SK-N-SH (cell line): ENCODE results near the gene LRFN3. TPM values are rescaled to one million over a fixed set of nuclear protein-coding genes. Genes with fewer than 3 reads are reported as not detected.

Experiments used
- CTCF ChIA-PET: fragments of 300-600, 350-600 bp; formaldehyde crosslinking; extraction: SDS; loops from one replicate; lab custom pipeline; 2021; lab: Yijun Ruan, JAX
- POLR2A ChIA-PET: fragments of 350-600 bp; sonication (Branson Sonifier 250); formaldehyde crosslinking; extraction: SDS; loops from one replicate; lab custom pipeline; 2020; ENCODE audit warnings: antibody characterized with exemption, inconsistent platforms; lab: Yijun Ruan, JAX
- DNase-seq: peaks from one replicate; pipeline ENCODE4 v3.0.0; 2012
- H2AFZ ChIP-seq: fragments of 200-600 bp; sonication (generic); 2 replicates; pipeline ENCODE4 v1.8.1; 2016; ENCODE audit warnings: antibody characterized with exemption, mild to moderate bottlenecking, low read depth
- H3F3A ChIP-seq: fragments of 200-600 bp; sonication (generic); replicated peaks from 2 replicates; pipeline ENCODE3; 2016; ENCODE audit warnings: antibody characterized with exemption, mild to moderate bottlenecking; ENCODE audit not compliant: insufficient read depth
- H3K27ac ChIP-seq, 2 experiments: fragments of 200-500 bp in 1 of 2; fragments of 200-600 bp in 1 of 2; sonication (Bioruptor generic) in 1 of 2; sonication (generic), shearing (Covaris generic) in 1 of 2; 2 replicates each; pipeline versions ENCODE4 v1.5.1 to v1.6.1; 2014 to 2016; ENCODE audit warnings: low read depth in 2 of 2, inconsistent platforms in 1 of 2, low read length in 1 of 2, mild to moderate bottlenecking in 1 of 2, mixed read lengths in 1 of 2
- H3K27me3 ChIP-seq: fragments of 200-600 bp; sonication (generic), shearing (Covaris generic); 2 replicates; pipeline ENCODE4 v1.6.1; 2016; ENCODE audit warnings: mixed run types; ENCODE audit not compliant: insufficient read depth
- H3K36me3 ChIP-seq, 2 experiments: fragments of 200-500 bp in 1 of 2; fragments of 200-600 bp in 1 of 2; sonication (Bioruptor generic) in 1 of 2; sonication (generic) in 1 of 2; replicated peaks in 1 of 2; 2 replicates each; pipeline versions ENCODE3 to v1.5.1; 2014 to 2016; ENCODE audit warnings: low read length in 1 of 2, mild to moderate bottlenecking in 1 of 2; ENCODE audit not compliant: insufficient read depth in 2 of 2, control insufficient read depth in 1 of 2
- H3K4me1 ChIP-seq, 2 experiments: fragments of 200-500 bp in 1 of 2; fragments of 200-600 bp in 1 of 2; sonication (Bioruptor generic) in 1 of 2; sonication (generic), shearing (Covaris generic) in 1 of 2; 2 replicates each; pipeline versions ENCODE4 v1.5.1 to v1.6.1; 2014 to 2016; ENCODE audit warnings: low read depth in 1 of 2, low read length in 1 of 2, mixed run types in 1 of 2; ENCODE audit not compliant: insufficient read depth in 2 of 2, control insufficient read depth in 1 of 2
- H3K4me2 ChIP-seq: fragments of 200-600 bp; sonication (generic), shearing (Covaris generic); 2 replicates; pipeline ENCODE4 v1.6.1; 2017; ENCODE audit warnings: mixed run types
- H3K4me3 ChIP-seq, 2 experiments: fragments of 200-500 bp in 1 of 2; fragments of 200-600 bp in 1 of 2; sonication (Bioruptor generic) in 1 of 2; sonication (generic), shearing (Covaris generic) in 1 of 2; 2 replicates each; pipeline versions ENCODE4 v1.5.1 to v1.8.1; 2014 to 2016; ENCODE audit warnings: low read depth in 2 of 2, inconsistent platforms in 1 of 2, low read length in 1 of 2, mild to moderate bottlenecking in 1 of 2, mixed read lengths in 1 of 2, moderate library complexity in 1 of 2
- H3K79me2 ChIP-seq: fragments of 200-600 bp; sonication (generic); 2 replicates; pipeline ENCODE4 v1.8.1; 2017; ENCODE audit warnings: mild to moderate bottlenecking; ENCODE audit not compliant: insufficient read depth
- H3K9ac ChIP-seq: fragments of 200-600 bp; sonication (generic); 2 replicates; pipeline ENCODE4 v1.6.1; 2017; ENCODE audit warnings: mixed run types
- H3K9me2 ChIP-seq: fragments of 200-600 bp; sonication (generic); 2 replicates; pipeline ENCODE4 v1.6.1; 2017; ENCODE audit warnings: mixed run types
- H3K9me3 ChIP-seq: fragments of 200-600 bp; sonication (generic); 2 replicates; pipeline ENCODE4 v1.6.1; 2017; ENCODE audit warnings: mixed run types, mild to moderate bottlenecking, moderate library complexity
- H4K20me1 ChIP-seq: fragments of 200-600 bp; sonication (generic); 2 replicates; pipeline ENCODE4 v1.6.1; 2017; ENCODE audit warnings: mild to moderate bottlenecking, mixed run types; ENCODE audit not compliant: insufficient read depth
- ELF1 ChIP-seq: IDR thresholded peaks from 2 replicates; pipeline ENCODE4 v1.4.0; 2012
- EP300 ChIP-seq, 2 experiments: IDR thresholded peaks; 2 replicates each; pipeline versions ENCODE4 v1.4.0 to v1.6.1; 2012; ENCODE audit warnings: borderline replicate concordance in 1 of 2, low read depth in 1 of 2, low read length in 1 of 2
- FOXJ3 ChIP-seq: sonication (generic); formaldehyde crosslinking; IDR thresholded peaks from 2 replicates; pipeline ENCODE4 v1.5.1; 2020; ENCODE audit warnings: mild to moderate bottlenecking, missing genetic modification reagents
- FOXM1 ChIP-seq: IDR thresholded peaks from 2 replicates; pipeline ENCODE4 v1.4.0; 2012; ENCODE audit warnings: low read depth, mild to moderate bottlenecking
- GABPA ChIP-seq: IDR thresholded peaks from 2 replicates; pipeline ENCODE4 v1.4.0; 2012; ENCODE audit warnings: low read depth, mild to moderate bottlenecking
- GATA2 ChIP-seq: sonication (generic); formaldehyde crosslinking; IDR thresholded peaks from 2 replicates; pipeline ENCODE4 v1.5.0; 2020; ENCODE audit warnings: mild to moderate bottlenecking, missing genetic modification reagents
- NRF1 ChIP-seq: IDR thresholded peaks from 2 replicates; pipeline ENCODE4 v1.6.1; 2012; ENCODE audit warnings: low read depth, mild to moderate bottlenecking, low read length
- PBX3 ChIP-seq: IDR thresholded peaks from 2 replicates; pipeline ENCODE4; 2012
- RCOR1 ChIP-seq: fragments of 150-350 bp; IDR thresholded peaks from 2 replicates; pipeline ENCODE4 v1.6.1; 2017; ENCODE audit warnings: antibody characterized with exemption, low read length
- REST ChIP-seq: IDR thresholded peaks from 2 replicates; pipeline ENCODE4 v1.6.1; 2012; ENCODE audit warnings: mild to moderate bottlenecking, low read depth, low read length, moderate library complexity
- TEAD4 ChIP-seq: IDR thresholded peaks from 2 replicates; pipeline ENCODE4 v1.4.0; 2012; ENCODE audit warnings: mild to moderate bottlenecking, borderline replicate concordance; ENCODE audit not compliant: insufficient read depth
- YY1 ChIP-seq: IDR thresholded peaks from 2 replicates; pipeline ENCODE4 v1.4.0; 2012; ENCODE audit warnings: low read depth, mild to moderate bottlenecking
- WGBS: methylation state at CpG from one replicate; pipeline ENCODE4 v1.1.6; 2017; ENCODE audit warnings: low lambda C conversion rate; 5-methylcytosine and 5-hydroxymethylcytosine counted together
- polyA plus RNA-seq, 3 experiments: library from polyadenylated mRNA; depleted of rRNA; stranded (reverse); fragments of >200 nt; gene quantifications; 2 replicates each; pipeline ENCODE4 v1.2.3, GENCODE V29; 2012
- TF ChIP-seq, protein P1 (sequence below): IDR thresholded peaks from 2 replicates; pipeline ENCODE4 v1.4.0; 2012; ENCODE audit warnings: low read depth, borderline replicate concordance
- TF ChIP-seq, protein P2 (sequence below): IDR thresholded peaks from 2 replicates; pipeline ENCODE4 v1.4.0; 2012; ENCODE audit warnings: low read depth, borderline replicate concordance
- TF ChIP-seq, protein P3 (sequence below): fragments of 150-350 bp; IDR thresholded peaks from 2 replicates; pipeline ENCODE4 v1.6.1; 2017; ENCODE audit warnings: antibody characterized with exemption, low read length, low read depth, borderline replicate concordance
- TF ChIP-seq, protein P4 (sequence below): IDR thresholded peaks from 2 replicates; pipeline ENCODE4 v1.4.0; 2012; ENCODE audit warnings: low read depth
- TF ChIP-seq, protein P5 (sequence below): fragments of 150-350 bp; IDR thresholded peaks from 2 replicates; pipeline ENCODE4 v1.6.1; 2016; ENCODE audit warnings: mild to moderate bottlenecking, low read depth, low read length

Gene LRFN3
- polyA plus RNA-seq, 1 of the 3 experiments (the other 2 are of a cell fraction): 5.4 TPM

DNA sequence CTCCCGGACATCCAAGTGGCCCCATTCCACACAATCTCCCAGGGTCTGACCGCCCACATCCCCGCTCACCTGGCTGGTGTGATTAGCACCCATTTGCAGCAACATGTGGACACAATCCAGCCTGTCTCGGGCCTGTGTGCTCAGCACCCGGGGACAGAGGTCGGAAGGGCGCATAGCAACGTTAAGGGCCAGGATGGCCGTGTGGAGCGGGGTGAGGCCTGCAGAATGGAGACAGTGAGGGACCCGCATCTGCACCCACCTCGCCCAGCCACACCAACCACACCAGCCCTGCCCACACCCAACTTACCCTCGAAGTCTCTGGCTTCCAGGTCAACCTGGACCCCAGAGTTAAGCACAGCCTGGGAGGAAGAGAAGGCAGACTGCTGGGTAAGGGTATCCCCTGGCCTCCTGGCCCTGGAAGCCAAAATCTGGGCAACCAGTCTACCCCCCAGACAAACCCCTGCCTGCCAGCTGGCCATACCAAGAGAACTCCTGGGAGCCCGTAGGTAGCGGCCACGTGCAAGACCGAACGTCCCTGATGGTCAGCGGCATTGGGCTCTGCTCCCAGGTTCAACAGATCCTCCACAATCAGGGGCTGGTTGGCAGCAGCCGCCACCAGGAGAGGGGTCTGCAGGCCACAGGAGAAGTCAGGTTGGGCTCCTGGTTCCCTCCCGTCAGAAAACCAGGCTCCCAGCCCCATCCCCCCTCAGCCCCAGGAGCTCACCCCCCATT lies 40.1 kb upstream of the LRFN3 start:
- H3K4me3 ChIP-seq: no peak overlapping the region
- no peak overlapping the region for H3K4me2 ChIP-seq
- H3K27ac ChIP-seq: no peak overlapping the region
- H3K9me2 ChIP-seq: no peaks in the 10 kb centered on the region
- peaks cover 5 to 8% of the 10 kb centered on the region in 2 experiments; a peak in 3 of 4 replicates for H3K4me1 ChIP-seq
- no peaks in the 10 kb centered on the region for H3K9me3 ChIP-seq
- H3K27me3 ChIP-seq: no peaks in the 10 kb centered on the region
- H3K79me2 ChIP-seq: peaks cover 11% of the 10 kb centered on the region; the same call in 1 of the 2 replicates
- H2AFZ ChIP-seq: no peak overlapping the region
- whole genome bisulfite sequencing: 87% methylated on average over 14 of the region's 21 CpGs
- H3F3A ChIP-seq: peaks cover 3% of the 10 kb centered on the region
- no peak for TF ChIP-seq NRF1
- TF ChIP-seq, protein P1, sequence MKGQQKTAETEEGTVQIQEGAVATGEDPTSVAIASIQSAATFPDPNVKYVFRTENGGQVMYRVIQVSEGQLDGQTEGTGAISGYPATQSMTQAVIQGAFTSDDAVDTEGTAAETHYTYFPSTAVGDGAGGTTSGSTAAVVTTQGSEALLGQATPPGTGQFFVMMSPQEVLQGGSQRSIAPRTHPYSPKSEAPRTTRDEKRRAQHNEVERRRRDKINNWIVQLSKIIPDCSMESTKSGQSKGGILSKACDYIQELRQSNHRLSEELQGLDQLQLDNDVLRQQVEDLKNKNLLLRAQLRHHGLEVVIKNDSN: no peak
- no peak for TF ChIP-seq GABPA
- TF ChIP-seq, protein P2, sequence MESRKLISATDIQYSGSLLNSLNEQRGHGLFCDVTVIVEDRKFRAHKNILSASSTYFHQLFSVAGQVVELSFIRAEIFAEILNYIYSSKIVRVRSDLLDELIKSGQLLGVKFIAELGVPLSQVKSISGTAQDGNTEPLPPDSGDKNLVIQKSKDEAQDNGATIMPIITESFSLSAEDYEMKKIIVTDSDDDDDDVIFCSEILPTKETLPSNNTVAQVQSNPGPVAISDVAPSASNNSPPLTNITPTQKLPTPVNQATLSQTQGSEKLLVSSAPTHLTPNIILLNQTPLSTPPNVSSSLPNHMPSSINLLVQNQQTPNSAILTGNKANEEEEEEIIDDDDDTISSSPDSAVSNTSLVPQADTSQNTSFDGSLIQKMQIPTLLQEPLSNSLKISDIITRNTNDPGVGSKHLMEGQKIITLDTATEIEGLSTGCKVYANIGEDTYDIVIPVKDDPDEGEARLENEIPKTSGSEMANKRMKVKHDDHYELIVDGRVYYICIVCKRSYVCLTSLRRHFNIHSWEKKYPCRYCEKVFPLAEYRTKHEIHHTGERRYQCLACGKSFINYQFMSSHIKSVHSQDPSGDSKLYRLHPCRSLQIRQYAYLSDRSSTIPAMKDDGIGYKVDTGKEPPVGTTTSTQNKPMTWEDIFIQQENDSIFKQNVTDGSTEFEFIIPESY: no peak
- no peak for TF ChIP-seq PBX3
- no peak for TF ChIP-seq ELF1
- no peak for TF ChIP-seq GATA2
- TF ChIP-seq YY1: no peak
- TF ChIP-seq, protein P3, sequence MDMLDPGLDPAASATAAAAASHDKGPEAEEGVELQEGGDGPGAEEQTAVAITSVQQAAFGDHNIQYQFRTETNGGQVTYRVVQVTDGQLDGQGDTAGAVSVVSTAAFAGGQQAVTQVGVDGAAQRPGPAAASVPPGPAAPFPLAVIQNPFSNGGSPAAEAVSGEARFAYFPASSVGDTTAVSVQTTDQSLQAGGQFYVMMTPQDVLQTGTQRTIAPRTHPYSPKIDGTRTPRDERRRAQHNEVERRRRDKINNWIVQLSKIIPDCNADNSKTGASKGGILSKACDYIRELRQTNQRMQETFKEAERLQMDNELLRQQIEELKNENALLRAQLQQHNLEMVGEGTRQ: no peak
- no peak for TF ChIP-seq EP300 (IDR thresholded peaks at IDR 0.05; ENCODE audit: borderline replicate concordance in 1 of 2, low read depth in 1 of 2, low read length in 1 of 2)
- TF ChIP-seq, protein P4, sequence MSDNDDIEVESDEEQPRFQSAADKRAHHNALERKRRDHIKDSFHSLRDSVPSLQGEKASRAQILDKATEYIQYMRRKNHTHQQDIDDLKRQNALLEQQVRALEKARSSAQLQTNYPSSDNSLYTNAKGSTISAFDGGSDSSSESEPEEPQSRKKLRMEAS: no peak
- TF ChIP-seq TEAD4: no peak
- TF ChIP-seq REST: no peak
- no peak for TF ChIP-seq RCOR1
- TF ChIP-seq, protein P5, sequence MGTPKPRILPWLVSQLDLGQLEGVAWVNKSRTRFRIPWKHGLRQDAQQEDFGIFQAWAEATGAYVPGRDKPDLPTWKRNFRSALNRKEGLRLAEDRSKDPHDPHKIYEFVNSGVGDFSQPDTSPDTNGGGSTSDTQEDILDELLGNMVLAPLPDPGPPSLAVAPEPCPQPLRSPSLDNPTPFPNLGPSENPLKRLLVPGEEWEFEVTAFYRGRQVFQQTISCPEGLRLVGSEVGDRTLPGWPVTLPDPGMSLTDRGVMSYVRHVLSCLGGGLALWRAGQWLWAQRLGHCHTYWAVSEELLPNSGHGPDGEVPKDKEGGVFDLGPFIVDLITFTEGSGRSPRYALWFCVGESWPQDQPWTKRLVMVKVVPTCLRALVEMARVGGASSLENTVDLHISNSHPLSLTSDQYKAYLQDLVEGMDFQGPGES: no peak
- no peak for TF ChIP-seq FOXM1
- no peak for TF ChIP-seq FOXJ3
- DNase-seq: no peak
- POLR2A ChIA-PET: interaction anchor here (1.2 kb wide), 1 partner anchor 219 kb away, joined by 3 read pairs; the partner anchor contains the start of genes POLR2I and TBCB
- no peak overlapping the region for H3K9ac ChIP-seq
- no peaks in the 10 kb centered on the region for H4K20me1 ChIP-seq
- H3K36me3 ChIP-seq: peaks cover 0 to 10% of the 10 kb centered on the region in 2 experiments
- CTCF ChIA-PET: interaction anchor here (3.0 kb wide), 1 partner anchor 36 kb away, joined by 11 read pairs; no protein-coding TSS in a partner anchor
